GM15510 (cell line): ENCODE results near the gene TMEM14B.

Experiments used
- POLR2A ChIP-seq: IDR thresholded peaks from 3 replicates; pipeline ENCODE4 v1.6.1; 2011; ENCODE audit warnings: borderline replicate concordance; ENCODE audit not compliant: insufficient read length; ENCODE audit errors: extremely low read depth

TMEM14B gene

GRCh38 chr6:10747251-10747972, at the start of gene TMEM14B:
Gene TMEM14B, plus strand, starts transcription at chr6:10747805. Its CDS starts 1,441 bp downstream, at chr6:10749246.
- peak; percentile 97 for TF ChIP-seq POLR2A

- TF ChIP-seq POLR2A, result no peak
Observed at GRCh38 chr6:10713962-10714361, 33.6 kb upstream of the TMEM14B start.

GRCh38 chr6:10719296-10719963, 28.2 kb upstream of the TMEM14B start:
- TF ChIP-seq POLR2A, result no peak

- no peak for TF ChIP-seq POLR2A
Observed at GRCh38 chr6:10719964-10720264, 27.7 kb upstream of the TMEM14B start.

- TF ChIP-seq POLR2A, result peak; percentile 64
Observed at GRCh38 chr6:10720265-10720959, 27.2 kb upstream of the TMEM14B start.

GRCh38 chr6:10720960-10721849, 26.4 kb upstream of the TMEM14B start:
- TF ChIP-seq POLR2A, result peak; percentile 39

GRCh38 chr6:10721850-10722569, 25.6 kb upstream of the TMEM14B start:
- peak; percentile 5 for TF ChIP-seq POLR2A

GRCh38 chr6:10722570-10722819, 25.1 kb upstream of the TMEM14B start:
- TF ChIP-seq POLR2A, result no peak

GRCh38 chr6:10722820-10723566, 24.6 kb upstream of the TMEM14B start, which contains the start of gene TMEM14C:
Gene TMEM14C, plus strand, starts transcription at chr6:10723070. Its CDS starts 1,544 bp downstream, at chr6:10724614.
- TF ChIP-seq POLR2A, result peak; percentile 87

GRCh38 chr6:10723567-10723881, 24.1 kb upstream of the TMEM14B start:
- TF ChIP-seq POLR2A, result no peak

GRCh38 chr6:10725044-10725443, 22.6 kb upstream of the TMEM14B start:
- TF ChIP-seq POLR2A, result no peak

GRCh38 chr6:10725716-10726115, 21.9 kb upstream of the TMEM14B start:
- no peak for TF ChIP-seq POLR2A

GRCh38 chr6:10730254-10730653, 17.4 kb upstream of the TMEM14B start:
- TF ChIP-seq POLR2A, result no peak
